ENCODE results near the gene MTR.

DNA sequence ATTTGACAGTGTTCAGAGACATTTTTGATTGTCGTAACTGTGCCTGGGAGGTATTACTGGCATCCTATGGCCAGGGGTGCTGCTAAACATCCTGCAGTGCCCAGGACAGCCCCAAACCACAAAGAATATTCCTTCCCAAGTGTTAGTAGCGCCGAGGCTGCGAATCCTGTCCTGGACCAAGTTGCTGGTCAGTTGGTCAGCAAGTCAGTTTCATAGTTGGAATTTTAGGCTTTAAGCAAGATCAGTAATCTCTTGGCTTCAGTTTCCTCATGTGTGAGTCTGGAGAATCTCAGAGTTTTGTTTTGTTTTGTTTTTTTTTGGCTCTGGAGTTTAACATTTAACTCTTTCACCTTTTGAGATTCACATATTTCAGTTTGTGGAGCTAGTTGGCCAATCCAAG is 65.0 kb downstream of the MTR start:
- no peak for TF ChIP-seq REST (IDR thresholded peaks at IDR 0.05; ENCODE audit: insufficient read depth in 1 of 2, low read depth in 2 of 2, low read length in 2 of 2)
- TF ChIP-seq POLR2AphosphoS5 (IDR thresholded peaks at IDR 0.05; ENCODE audit: low read depth, low read length): no peak
- TF ChIP-seq TAF1 (IDR thresholded peaks at IDR 0.05; ENCODE audit: borderline replicate concordance, insufficient read depth, low read length): no peak

Measured in PFSK-1 (cell line).